CMK (cell line): ENCODE results near the gene DICER1.

Experiments
- DNase-seq: peaks from one replicate; pipeline ENCODE4 v3.0.0-alpha.2; 2010; ENCODE audit warnings: low read depth

Gene DICER1

DNA sequence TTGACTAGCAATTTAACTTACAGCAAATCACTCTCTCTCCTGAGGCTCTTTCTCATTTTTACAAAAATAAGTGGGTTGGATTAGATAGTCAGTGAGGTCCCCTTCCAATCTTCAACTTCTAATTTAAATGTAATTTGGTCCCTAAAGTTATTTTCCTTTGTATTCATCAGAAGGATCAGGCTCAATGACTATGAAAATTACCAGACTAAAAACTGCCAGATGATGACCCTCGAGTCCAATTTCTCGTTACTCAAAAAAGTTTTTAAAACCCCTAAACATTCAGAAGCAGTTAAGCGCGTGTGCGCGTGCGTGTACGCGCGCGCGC is 34.7 kb downstream of the DICER1 start:
- no peak for DNase-seq

GRCh38 chr14:95121911-95122620 is 35.3 kb downstream of the DICER1 start:
- no peak for DNase-seq

DNA sequence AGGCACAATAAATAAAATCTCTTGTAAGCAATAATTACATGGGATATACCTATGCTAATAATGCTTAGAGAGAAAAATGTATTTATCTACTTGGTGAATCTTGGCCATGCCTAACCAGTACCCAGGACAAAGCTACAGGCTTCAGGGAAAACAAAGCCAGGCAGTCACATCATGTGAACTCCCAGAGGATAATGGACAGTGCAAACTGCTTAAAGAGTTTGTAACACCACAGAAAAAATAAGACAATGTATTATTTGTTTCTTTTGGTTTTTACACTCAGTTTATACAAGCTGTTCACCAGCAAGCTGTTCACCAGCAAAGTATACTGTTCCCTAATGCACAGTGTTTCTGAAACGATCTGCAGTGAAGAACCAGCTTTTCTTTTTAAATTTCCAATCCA is 38.0 kb downstream of the DICER1 start:
- no peak for DNase-seq

GRCh38 chr14:95117937-95118721 is 39.2 kb downstream of the DICER1 start:
- no peak for DNase-seq

DNA sequence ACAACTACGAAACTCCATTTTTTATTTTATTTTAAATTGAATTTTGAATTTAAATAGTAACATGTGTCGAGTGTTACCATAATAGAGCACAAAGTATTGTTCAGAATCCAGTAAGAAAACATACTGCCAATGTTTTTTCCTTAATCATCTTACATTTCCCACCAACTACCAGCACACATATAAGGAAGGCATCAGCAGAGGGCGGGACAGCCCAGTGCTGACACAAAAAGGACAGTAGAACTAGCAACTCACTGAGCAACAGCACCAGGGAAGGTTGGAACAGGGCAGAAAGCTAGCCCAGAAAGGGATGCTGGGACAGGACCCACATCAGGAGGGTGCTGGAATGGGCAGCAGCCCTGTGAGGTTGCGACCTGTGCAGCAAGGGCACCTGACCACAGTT is 43.9 kb downstream of the DICER1 start:
- DNase-seq, result no peak

- no peak for DNase-seq
Measured at GRCh38 chr14:95111507-95112164, 45.7 kb downstream of the DICER1 start.

- DNase-seq, result no peak
Measured at GRCh38 chr14:95110178-95110577, 47.2 kb downstream of the DICER1 start.

GRCh38 chr14:95107711-95108110 is 49.6 kb downstream of the DICER1 start:
- DNase-seq, result no peak

DNA sequence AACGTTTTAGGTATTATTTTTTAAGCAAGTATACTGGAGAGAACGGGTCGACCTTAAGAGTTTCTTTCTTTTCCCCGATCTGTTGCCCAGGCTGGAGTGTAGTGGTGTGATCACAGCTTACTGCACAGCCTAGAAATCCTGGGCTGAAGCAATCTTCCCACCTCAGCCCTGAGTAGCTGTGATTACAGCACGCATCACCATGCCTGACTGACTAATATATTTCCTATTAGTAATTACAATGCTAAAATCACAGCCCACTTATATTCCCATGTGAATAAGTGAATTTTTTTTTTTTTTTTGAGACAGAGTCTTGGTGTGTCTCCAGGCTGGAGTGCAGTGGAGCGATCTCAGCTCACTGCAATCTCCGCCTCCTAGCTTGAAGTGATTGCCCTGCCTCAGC is 50.4 kb downstream of the DICER1 start:
- DNase-seq, result no peak

DNA sequence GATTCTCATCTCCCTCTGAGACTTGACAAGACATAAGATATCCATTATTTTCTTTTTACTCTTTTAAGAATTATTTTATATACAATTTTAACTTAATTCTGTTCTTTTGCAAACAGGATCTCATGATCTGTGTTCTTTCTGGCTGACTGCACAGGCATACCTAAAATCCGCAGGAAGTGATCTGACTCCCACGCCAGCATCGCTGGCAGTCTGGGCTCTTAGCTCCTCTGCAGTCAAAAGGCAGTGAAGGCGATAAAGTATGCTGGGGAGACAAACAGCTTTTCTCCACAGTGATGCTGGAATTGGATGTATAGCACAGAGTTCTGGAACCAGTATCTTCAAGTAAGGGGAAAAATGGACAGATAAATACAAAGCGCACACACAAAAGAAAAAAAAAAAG is 52.4 kb downstream of the DICER1 start:
- DNase-seq, result no peak

- DNase-seq, result no peak
Measured at GRCh38 chr14:95102680-95103044, 54.7 kb downstream of the DICER1 start.

DNA sequence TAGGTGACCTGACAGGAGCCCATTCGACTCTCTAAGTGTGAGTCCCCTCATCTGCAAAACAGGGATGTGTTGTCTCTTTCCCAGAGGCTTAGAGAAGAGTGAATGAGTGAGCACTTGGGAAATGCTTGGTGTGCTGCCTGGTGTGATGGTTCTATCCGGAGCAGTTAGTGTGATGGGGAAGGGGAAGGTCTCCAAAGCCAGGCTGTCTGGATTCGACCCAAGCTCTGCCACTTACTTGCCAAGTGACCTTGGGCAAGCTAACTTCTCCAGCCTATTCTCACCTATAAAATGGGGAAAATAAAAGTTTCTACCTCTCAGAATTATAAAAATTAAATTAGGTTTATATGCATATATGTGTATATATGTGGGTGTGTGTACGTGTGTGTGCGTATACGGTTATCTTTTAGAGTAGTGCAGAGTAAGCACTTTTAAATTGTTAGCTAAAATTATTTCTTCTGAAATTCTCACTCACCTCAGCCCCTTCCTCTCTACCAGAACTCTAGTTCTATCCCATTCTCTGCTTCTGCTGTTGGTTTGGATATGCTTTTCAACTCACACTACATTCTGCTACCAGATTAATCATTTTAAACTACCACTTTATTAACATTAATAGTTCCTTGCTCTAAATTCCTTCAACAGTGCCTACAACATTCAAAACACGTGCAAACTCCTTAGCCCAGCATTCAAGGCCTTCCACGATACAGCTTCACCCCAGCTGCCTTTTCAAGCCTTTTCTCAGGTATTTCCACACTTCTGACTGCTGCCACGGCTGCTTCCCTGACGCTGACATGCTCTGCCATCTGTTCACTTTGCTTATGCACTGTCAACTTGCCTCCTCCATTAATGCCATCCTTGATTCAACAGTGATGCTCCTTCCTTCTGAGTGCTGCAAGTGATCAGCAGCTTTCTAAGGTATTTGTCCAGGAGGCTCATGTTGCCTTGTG is 55.3 kb downstream of the DICER1 start:
- DNase-seq, result no peak

GRCh38 chr14:95098984-95099599 is 58.2 kb downstream of the DICER1 start:
- DNase-seq, result peak; percentile 14

DNA sequence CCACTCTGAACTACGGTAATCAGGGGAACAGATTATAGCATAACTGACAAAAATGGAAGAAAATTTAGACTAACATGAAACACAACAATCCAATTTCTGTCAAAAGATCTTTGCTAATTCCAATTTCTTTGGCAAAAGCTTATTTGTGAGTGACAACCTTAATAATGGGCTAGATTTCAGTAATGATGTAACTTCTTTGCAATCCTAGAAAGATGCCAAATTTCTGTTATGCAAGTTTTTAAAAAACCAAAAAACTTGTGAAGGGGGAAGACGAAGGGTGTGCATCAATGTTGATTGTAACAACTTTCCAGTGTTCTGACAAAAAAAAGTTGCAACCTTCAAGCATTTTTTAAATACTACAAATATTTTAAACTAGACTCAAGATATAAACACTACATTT is 59.9 kb downstream of the DICER1 start:
- no peak for DNase-seq

GRCh38 chr14:95096476-95096875 is 60.9 kb downstream of the DICER1 start:
- no peak for DNase-seq

GRCh38 chr14:95095996-95096395 is 61.3 kb downstream of the DICER1 start:
- DNase-seq, result no peak

DNA sequence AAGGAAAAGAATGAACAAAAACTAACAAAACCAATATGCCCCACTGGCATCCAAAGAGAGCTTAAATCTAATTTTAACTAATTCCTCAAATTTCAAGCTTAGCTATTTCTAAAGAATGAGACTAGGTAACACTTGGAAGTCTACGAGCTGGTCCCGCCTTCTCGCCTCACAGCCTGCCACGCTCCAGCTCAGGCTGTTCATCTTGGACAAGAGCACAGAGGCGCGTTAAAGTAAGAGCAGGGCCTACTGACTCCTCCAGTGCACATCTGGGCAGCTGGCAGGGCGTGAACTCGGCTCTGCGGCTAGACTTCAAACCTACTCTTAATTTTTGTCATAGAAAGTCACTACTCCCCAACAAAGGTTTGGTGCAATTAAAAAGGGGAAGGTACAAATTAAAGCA is 64.6 kb downstream of the DICER1 start:
- DNase-seq, result no peak

GRCh38 chr14:95091581-95091980 is 65.7 kb downstream of the DICER1 start:
- DNase-seq, result no peak

GRCh38 chr14:95088665-95089064 is 68.7 kb downstream of the DICER1 start:
- no peak for DNase-seq

DNA sequence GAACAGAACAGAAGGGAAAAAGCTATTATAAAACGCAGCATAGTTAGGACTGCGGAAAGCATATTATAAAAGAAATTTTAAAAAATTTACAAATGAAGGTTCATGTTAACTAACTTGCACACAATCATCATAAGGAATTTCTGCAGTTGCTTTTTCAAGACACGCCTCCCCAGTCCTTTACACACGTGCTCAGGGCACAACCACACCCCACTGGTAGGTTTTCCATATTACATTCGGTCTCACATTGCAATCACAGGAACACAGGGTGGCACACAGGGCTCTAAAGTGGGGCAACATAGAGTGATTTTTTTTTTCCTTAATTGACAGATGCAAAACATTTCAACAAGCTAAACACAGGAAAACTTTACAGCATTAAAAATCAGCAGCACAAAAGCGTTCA is 69.7 kb downstream of the DICER1 start:
- DNase-seq, result no peak

DNA sequence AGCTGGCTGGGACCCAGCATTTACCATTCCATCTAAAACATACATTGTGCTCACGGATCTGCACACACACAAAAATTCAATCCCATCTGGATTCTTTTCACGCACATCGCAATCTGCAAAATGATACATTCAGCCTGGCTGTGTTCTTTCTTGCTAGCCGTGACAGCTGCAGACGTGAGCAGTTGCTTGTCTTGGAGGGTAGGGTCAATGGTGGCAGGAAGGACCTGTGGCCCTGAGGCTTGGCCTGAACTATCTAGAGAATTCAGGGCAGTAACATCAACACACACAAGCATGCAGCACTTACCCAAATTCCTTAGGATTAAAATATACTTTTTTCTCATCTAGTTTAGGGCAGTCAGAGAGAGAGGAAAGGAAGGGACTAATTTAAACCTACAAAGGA is 72.0 kb downstream of the DICER1 start:
- DNase-seq, result no peak

GRCh38 chr14:95078867-95079266 is 78.5 kb downstream of the DICER1 start:
- no peak for DNase-seq
